ENCODE results near the gene DENND6B. TPM values are rescaled to one million over a fixed set of nuclear protein-coding genes. Genes with fewer than 3 reads are reported as not detected.
A peak's percentile ranks its signal among the peaks of the same experiment; 100 is the strongest.

The DENND6B gene
- total RNA-seq, 1 experiment from 2014 or later: 3.5 TPM

- DNase-seq (ENCODE audit: low read depth): peak; percentile 82
Observed at GRCh38 chr22:50304528-50305392, 22.1 kb downstream of the DENND6B start.

- no peak for DNase-seq (ENCODE audit: low read depth)
Observed at GRCh38 chr22:50303848-50304527, 22.8 kb downstream of the DENND6B start.

GRCh38 chr22:50303515-50303847, 23.3 kb downstream of the DENND6B start:
- no peak for DNase-seq (ENCODE audit: low read depth)

- no peak for DNase-seq (ENCODE audit: low read depth)
Observed at GRCh38 chr22:50302564-50302963, 24.2 kb downstream of the DENND6B start.

- DNase-seq (ENCODE audit: low read depth): no peak
Observed at GRCh38 chr22:50302041-50302541, 24.7 kb downstream of the DENND6B start.

- no peak for DNase-seq (ENCODE audit: low read depth)
Observed at GRCh38 chr22:50301581-50301991, 25.2 kb downstream of the DENND6B start.

- no peak for DNase-seq (ENCODE audit: low read depth)
Observed at GRCh38 chr22:50300620-50301257, 26.1 kb downstream of the DENND6B start.

GRCh38 chr22:50299785-50300619, 26.8 kb downstream of the DENND6B start:
- DNase-seq (ENCODE audit: low read depth): no peak

GRCh38 chr22:50298937-50299784, 27.7 kb downstream of the DENND6B start:
- DNase-seq (ENCODE audit: low read depth): no peak

- no peak for DNase-seq (ENCODE audit: low read depth)
Observed at GRCh38 chr22:50298266-50298637, 28.6 kb downstream of the DENND6B start.

GRCh38 chr22:50297510-50298265, 29.1 kb downstream of the DENND6B start:
- no peak for DNase-seq (ENCODE audit: low read depth)

- DNase-seq (ENCODE audit: low read depth): no peak
Observed at GRCh38 chr22:50296658-50297490, 29.9 kb downstream of the DENND6B start.

- DNase-seq (ENCODE audit: low read depth): no peak
Observed at GRCh38 chr22:50294319-50294656, 32.5 kb downstream of the DENND6B start.

GRCh38 chr22:50293441-50294318, 33.1 kb downstream of the DENND6B start:
- peak; percentile 74 for DNase-seq (ENCODE audit: low read depth)

- no peak for DNase-seq (ENCODE audit: low read depth)
Observed at GRCh38 chr22:50292643-50293440, 34.0 kb downstream of the DENND6B start.

GRCh38 chr22:50289942-50290630, 36.7 kb downstream of the DENND6B start:
- DNase-seq (ENCODE audit: low read depth): no peak

Data from LHCN-M2 (cell line).